H1 (cell line): ENCODE measurements around the gene TAC4. TPM values are rescaled to one million over a fixed set of nuclear protein-coding genes. Genes with fewer than 3 reads are reported as not detected.

Source experiments
- polyA plus RNA-seq, 7 experiments: library from polyadenylated mRNA; depleted of rRNA in 3 of 7; stranded (reverse) in 5 of 7; unstranded in 2 of 7; fragments of >200 nt in 5 of 7; fragments of 200-250 nt in 2 of 7; gene quantifications; 1 replicate in 5 of 7; 2 replicates in 1 of 7; 4 replicates in 1 of 7; pipeline versions ENCODE4 v1.2.1 to v1.2.3, GENCODE V29; 2011 to 2013; ENCODE audit warnings: missing spikeins in 2 of 7, mixed read lengths in 2 of 7
- total RNA-seq: library from RNA; stranded (reverse); fragmentation: NEBNext Ultra II Directional; extraction: Animal tissue kit (Norgen Biotek cat#: 25700); gene quantifications from 2 replicates; pipeline ENCODE4 v1.2.1, GENCODE V29; 2021

TAC4 gene
- total and polyA plus RNA-seq, 2 of the 8 experiments (the other 6 are each of a cell fraction or from before 2014, with no cell fraction given) = 0.15 TPM; not detected in 1

Other genes with a start within 250 kb of the TAC4 start
- gene SPOP, start 170.0 kb downstream of the TAC4 start, total RNA-seq = 24.8 and 25.6 TPM in 2 replicates
- 13.3 and 15.5 TPM in 2 replicates for gene SPOP, start 170.0 kb downstream of the TAC4 start, polyA plus RNA-seq (2011; rRNA removed)
- 56.5 and 60.0 TPM in 2 replicates for gene SLC35B1, start 140.1 kb downstream of the TAC4 start, total RNA-seq
- 62.0 and 87.7 TPM in 2 replicates for gene SLC35B1, start 140.1 kb downstream of the TAC4 start, polyA plus RNA-seq (2011; rRNA removed)
- gene FAM117A, start 83.9 kb downstream of the TAC4 start, total RNA-seq = 25.3 and 28.4 TPM in 2 replicates
- 45.7 and 52.3 TPM in 2 replicates for gene FAM117A, start 83.9 kb downstream of the TAC4 start, polyA plus RNA-seq (2011; rRNA removed)
- gene KAT7, start 59.4 kb downstream of the TAC4 start, total RNA-seq = 138 and 139 TPM in 2 replicates
- gene KAT7, start 59.4 kb downstream of the TAC4 start, polyA plus RNA-seq (2011; rRNA removed) = 56.2 and 90.9 TPM in 2 replicates
- gene DLX4, start 121.1 kb upstream of the TAC4 start, total RNA-seq = 0.80 and 0.88 TPM in 2 replicates
- gene DLX4, start 121.1 kb upstream of the TAC4 start, polyA plus RNA-seq (2011; rRNA removed) = 0.67 and 1.5 TPM in 2 replicates
- 0.15 TPM in 1 of 2 replicates, not detected in the other for gene DLX3, start 147.2 kb upstream of the TAC4 start, total RNA-seq
- gene DLX3, start 147.2 kb upstream of the TAC4 start, polyA plus RNA-seq (2011; rRNA removed) = 0.06 and 0.20 TPM in 2 replicates
- gene ITGA3, start 208.0 kb upstream of the TAC4 start, total RNA-seq = 21.7 and 24.2 TPM in 2 replicates
- 24.0 and 34.4 TPM in 2 replicates for gene ITGA3, start 208.0 kb upstream of the TAC4 start, polyA plus RNA-seq (2011; rRNA removed)
- 17.8 and 18.3 TPM in 2 replicates for gene PDK2, start 247.3 kb upstream of the TAC4 start, total RNA-seq
- gene PDK2, start 247.3 kb upstream of the TAC4 start, polyA plus RNA-seq (2011; rRNA removed) = 121 and 154 TPM in 2 replicates